Activated CD8-positive, alpha-beta T cell treated with anti-CD3 and anti-CD28 coated beads, Interleukin-2, amount 10 ng/mL, durations not matched to agents 7 days and 5 days (primary cell): ENCODE results near the gene EPHA6. TPM values are rescaled to one million over a fixed set of nuclear protein-coding genes. Genes with fewer than 3 reads are reported as not detected.

Experiments used
- ATAC-seq: fragments of 150-1000 bp; cut with Tn5 transposase; one replicate; pipeline ENCODE4 v1.10.0; 2021; ENCODE audit warnings: moderate library complexity
- CTCF ChIA-PET: fragments of 350-600 bp; sonication (Branson Sonifier 250); formaldehyde crosslinking; loops from one replicate; lab custom pipeline; 2021; ENCODE audit warnings: antibody characterized with exemption; lab: Charles Lee
- POLR2A ChIA-PET: fragments of 350-600 bp; sonication (Branson Sonifier 250); formaldehyde crosslinking; loops from one replicate; lab custom pipeline; 2021; ENCODE audit warnings: antibody characterized with exemption; lab: Charles Lee
- DNase-seq: peaks from one replicate; pipeline ENCODE4 v3.0.0-alpha.2; 2020
- H3K27ac Mint-ChIP-seq: one replicate; pipeline ENCODE4 v1.8.0; 2021; ENCODE audit warnings: mild to moderate bottlenecking, mixed read lengths
- H3K27me3 Mint-ChIP-seq: one replicate; pipeline ENCODE4 v1.8.0; 2021; ENCODE audit warnings: low read depth, mixed read lengths
- H3K36me3 Mint-ChIP-seq: one replicate; pipeline ENCODE4 v1.8.0; 2021; ENCODE audit warnings: low read depth, mixed read lengths
- H3K4me1 Mint-ChIP-seq: one replicate; pipeline ENCODE4 v1.8.0; 2021; ENCODE audit warnings: low read depth, mixed read lengths
- H3K4me3 Mint-ChIP-seq: one replicate; pipeline ENCODE4 v1.8.0; 2021; ENCODE audit warnings: mild to moderate bottlenecking, mixed read lengths
- H3K9me3 Mint-ChIP-seq: one replicate; pipeline ENCODE4 v1.8.0; 2022; ENCODE audit warnings: mixed read lengths; ENCODE audit not compliant: insufficient read depth
- total RNA-seq, 2 experiments: library from RNA; stranded (reverse); gene quantifications; one replicate each; pipeline ENCODE4 v1.2.3, GENCODE V29; 2021

The EPHA6 gene
- total RNA-seq, 2 experiments from 2014 or later: not detected

DNA sequence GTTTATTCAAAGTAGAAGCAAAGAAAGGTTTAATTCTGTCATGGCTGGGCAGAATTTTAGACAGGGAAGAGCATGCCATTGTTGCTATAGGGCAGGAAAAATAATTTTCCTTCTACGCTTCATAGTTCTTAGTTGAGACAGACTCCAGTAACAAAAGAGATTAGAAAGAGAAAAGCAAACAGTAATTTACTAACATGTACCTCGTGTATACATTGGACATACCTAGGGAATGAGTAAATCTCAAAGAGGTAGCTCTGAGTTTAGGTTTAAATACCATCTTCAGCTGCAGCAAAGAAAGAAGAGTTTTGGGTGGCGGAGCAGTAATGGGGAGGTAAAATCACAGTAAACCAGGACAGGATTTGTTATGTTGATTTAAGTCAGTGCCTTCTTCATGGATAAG lies 416.1 kb downstream of the EPHA6 start:
- H3K4me1 Mint-ChIP-seq: no peaks in the 10 kb centered on the region
- CTCF ChIA-PET: no interaction called here
- POLR2A ChIA-PET: no interaction called here
- no peak for DNase-seq
- no peaks in the 10 kb centered on the region for H3K27me3 Mint-ChIP-seq
- H3K9me3 Mint-ChIP-seq: no peaks in the 10 kb centered on the region
- ATAC-seq: no peak
- H3K4me3 Mint-ChIP-seq: no peak overlapping the region
- no peak overlapping the region for H3K27ac Mint-ChIP-seq
- no peaks in the 10 kb centered on the region for H3K36me3 Mint-ChIP-seq

DNA sequence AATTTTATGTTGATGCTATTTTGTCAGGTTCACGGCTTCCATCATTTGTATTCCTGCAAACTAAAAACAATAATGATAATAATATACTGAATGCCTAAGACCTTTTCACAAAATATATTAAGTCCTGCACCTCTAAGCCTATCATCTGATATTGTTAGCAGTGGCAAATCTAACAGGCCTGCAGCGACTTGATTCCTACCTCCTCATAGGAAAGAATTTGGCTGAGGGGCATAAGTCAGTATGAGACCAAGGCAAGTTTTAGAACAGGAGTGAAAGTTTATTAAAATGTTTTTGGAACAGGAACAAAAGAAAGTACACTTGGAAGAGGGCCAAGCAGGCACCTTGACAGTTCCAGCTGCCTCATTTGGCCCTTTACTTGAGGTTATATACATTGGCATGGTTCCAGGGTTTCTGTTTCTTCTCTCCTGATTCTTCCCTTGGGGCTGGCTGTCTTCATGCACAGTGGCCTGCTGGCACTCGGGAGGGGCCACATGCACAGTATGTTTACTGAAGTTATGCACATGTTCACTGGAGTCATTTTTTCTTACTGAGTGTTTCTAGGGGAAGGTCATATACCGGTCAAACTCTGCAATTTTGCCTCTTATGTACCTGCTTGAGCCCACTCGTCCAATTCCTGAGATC lies 418.1 kb downstream of the EPHA6 start:
- no peaks in the 10 kb centered on the region for H3K27me3 Mint-ChIP-seq
- ATAC-seq (no peak), DNase-seq (no peak)
- no peaks in the 10 kb centered on the region for H3K9me3 Mint-ChIP-seq
- no peak overlapping the region for H3K27ac Mint-ChIP-seq
- no peaks in the 10 kb centered on the region for H3K36me3 Mint-ChIP-seq
- ChIA-PET POLR2A (no interaction called here), CTCF (no interaction called here)
- H3K4me3 Mint-ChIP-seq: no peak overlapping the region
- H3K4me1 Mint-ChIP-seq: no peaks in the 10 kb centered on the region

DNA sequence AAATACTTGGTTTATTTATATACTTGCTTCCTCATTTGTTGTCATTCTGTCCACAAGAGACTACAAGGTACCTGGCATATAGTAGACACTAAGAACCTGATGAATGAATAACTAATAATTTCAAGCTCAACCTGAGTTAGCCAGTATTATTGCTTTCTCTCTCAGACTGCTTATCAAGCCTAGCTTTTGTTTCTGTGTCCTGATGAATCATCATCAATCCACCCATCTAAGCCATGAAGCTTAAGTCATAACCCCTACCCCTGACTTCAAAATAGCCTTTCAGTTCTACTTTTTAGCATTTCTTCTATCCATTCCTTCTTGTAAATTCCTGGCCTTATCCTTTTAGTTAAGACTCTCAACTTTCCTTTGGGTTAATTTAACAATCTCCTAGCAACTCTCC lies 420.8 kb downstream of the EPHA6 start:
- no peak for ATAC-seq
- Mint-ChIP-seq H3K27ac (no peak overlapping the region), H3K9me3 (no peaks in the 10 kb centered on the region), H3K4me3 (no peak overlapping the region), H3K27me3 (no peaks in the 10 kb centered on the region), H3K4me1 (no peaks in the 10 kb centered on the region), H3K36me3 (no peaks in the 10 kb centered on the region)
- CTCF ChIA-PET: no interaction called here
- POLR2A ChIA-PET: no interaction called here
- no peak for DNase-seq

DNA sequence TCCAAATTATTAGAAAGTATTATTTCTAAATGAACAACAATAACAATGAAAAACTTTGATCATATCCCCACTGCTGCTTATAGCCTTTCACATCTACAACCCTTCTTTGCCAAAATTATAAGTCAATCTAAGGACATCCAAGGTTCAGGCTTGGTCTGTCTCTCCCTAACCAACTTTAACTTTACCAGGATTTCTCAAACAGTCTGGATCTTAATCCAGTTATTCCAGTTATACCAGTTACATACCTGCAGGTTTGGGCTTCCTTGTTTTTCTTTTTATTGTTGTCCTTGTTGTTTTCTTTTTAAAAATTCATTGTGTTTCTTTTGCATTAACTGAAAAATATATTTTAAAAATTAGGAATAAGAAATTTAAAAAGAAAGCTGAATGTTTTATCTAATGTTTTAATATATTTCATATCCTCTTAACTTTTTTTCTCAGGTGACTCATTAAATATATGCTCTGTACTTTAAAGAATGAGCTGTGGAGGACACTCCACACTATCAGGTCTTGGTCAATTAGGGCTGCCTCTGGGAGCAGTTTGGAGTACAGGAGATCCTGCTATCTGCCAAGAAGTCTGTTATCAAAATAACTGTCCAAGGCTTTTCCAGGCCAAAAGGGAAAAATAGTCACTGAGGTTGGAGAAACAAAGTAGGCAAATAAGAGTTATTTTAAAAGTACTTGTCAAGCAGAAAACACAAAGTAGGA lies 421.4 kb downstream of the EPHA6 start:
- ChIA-PET CTCF (no interaction called here), POLR2A (no interaction called here)
- H3K36me3 Mint-ChIP-seq: no peaks in the 10 kb centered on the region

DNA sequence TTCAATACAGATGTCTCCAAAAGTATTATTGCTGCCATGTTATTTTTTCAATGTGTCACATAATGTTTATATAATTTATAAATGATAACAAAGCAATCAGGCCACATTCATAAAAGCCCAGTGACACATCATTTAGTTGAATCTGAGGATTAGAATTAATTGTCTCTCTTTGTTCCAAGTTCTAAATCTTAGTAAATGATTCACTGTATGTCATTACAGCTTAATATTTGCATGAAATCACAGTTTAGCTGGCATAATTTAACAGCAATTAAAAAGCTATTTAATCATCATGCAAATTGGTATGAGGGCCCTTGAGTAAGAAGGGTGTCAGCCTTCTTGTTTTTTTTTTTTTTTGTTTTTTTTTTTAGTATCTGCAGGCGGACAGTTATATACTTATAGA lies 427.0 kb downstream of the EPHA6 start:
- Mint-ChIP-seq H3K9me3 (no peaks in the 10 kb centered on the region), H3K4me1 (no peaks in the 10 kb centered on the region), H3K27me3 (no peaks in the 10 kb centered on the region), H3K36me3 (no peaks in the 10 kb centered on the region), H3K4me3 (no peak overlapping the region), H3K27ac (no peak overlapping the region)
- ChIA-PET CTCF (no interaction called here), POLR2A (no interaction called here)
- no peak for ATAC-seq
- no peak for DNase-seq

More for the DNA sequence above, 421.4 kb downstream of the EPHA6 start:
- no peak for DNase-seq
- H3K4me3 Mint-ChIP-seq: no peak overlapping the region
- H3K27me3 Mint-ChIP-seq: no peaks in the 10 kb centered on the region
- no peak for ATAC-seq
- no peaks in the 10 kb centered on the region for H3K4me1 Mint-ChIP-seq
- H3K9me3 Mint-ChIP-seq: no peaks in the 10 kb centered on the region
- no peak overlapping the region for H3K27ac Mint-ChIP-seq

DNA sequence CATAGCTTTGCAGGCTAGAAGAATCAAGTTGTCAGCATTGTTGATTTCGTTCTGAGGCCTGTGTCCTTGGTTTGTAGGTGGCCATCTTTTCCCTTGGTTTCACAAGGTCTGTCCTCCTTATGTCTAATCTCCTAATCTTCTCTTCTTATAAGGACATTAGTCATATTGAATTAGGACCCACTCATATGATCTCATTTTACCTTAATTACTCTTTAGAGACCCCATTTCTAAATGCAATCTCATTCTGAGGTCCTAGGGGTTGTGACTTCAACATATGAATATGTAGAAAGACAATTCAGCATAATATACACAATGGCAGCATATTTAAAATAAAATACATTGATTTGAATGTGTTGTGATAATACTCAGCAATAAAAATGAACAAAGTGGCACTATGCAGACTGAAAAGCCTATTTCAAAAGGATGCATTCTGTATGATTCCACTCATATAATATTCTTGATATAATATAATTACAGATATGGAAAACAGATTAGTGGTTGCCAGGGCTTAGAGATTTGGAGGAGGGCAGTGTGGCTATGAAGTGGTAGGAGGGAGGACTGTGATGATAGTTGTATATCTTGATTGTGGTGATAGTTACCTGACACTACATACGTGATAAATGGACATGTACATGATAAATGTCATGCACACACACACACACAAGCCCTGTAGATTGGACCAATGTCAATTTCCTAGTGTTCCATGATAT lies 431.0 kb downstream of the EPHA6 start:
- CTCF ChIA-PET: no interaction called here
- DNase-seq (no peak), ATAC-seq (no peak)
- POLR2A ChIA-PET: no interaction called here
- no peaks in the 10 kb centered on the region for H3K4me1 Mint-ChIP-seq
- H3K27ac Mint-ChIP-seq: no peak overlapping the region
- H3K4me3 Mint-ChIP-seq: no peak overlapping the region
- H3K27me3 Mint-ChIP-seq: no peaks in the 10 kb centered on the region
- no peaks in the 10 kb centered on the region for H3K9me3 Mint-ChIP-seq
- no peaks in the 10 kb centered on the region for H3K36me3 Mint-ChIP-seq

DNA sequence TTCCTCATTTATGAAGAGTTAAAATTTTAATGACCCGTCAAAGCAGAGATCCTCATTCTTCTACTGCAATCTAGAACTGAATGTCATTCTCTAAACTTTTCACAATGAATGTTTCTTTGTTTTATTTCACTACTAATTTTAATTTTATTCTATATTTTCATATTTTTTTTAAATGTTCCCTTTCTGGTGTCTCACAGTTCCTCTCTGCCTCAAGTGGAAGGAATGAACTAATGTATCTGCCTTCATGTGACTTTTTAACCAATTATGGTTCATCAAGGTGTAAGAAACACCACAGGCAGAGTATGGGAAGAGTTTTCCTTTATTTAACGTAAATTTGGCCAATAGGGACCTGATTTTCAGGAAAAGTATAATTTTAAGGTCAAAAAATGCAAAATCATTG lies 441.7 kb downstream of the EPHA6 start:
- H3K27me3 Mint-ChIP-seq: no peaks in the 10 kb centered on the region
- ATAC-seq (no peak), DNase-seq (no peak)
- no peak overlapping the region for H3K27ac Mint-ChIP-seq
- H3K36me3 Mint-ChIP-seq: no peaks in the 10 kb centered on the region
- no peaks in the 10 kb centered on the region for H3K4me1 Mint-ChIP-seq
- POLR2A ChIA-PET: no interaction called here
- CTCF ChIA-PET: no interaction called here
- no peaks in the 10 kb centered on the region for H3K9me3 Mint-ChIP-seq
- no peak overlapping the region for H3K4me3 Mint-ChIP-seq

DNA sequence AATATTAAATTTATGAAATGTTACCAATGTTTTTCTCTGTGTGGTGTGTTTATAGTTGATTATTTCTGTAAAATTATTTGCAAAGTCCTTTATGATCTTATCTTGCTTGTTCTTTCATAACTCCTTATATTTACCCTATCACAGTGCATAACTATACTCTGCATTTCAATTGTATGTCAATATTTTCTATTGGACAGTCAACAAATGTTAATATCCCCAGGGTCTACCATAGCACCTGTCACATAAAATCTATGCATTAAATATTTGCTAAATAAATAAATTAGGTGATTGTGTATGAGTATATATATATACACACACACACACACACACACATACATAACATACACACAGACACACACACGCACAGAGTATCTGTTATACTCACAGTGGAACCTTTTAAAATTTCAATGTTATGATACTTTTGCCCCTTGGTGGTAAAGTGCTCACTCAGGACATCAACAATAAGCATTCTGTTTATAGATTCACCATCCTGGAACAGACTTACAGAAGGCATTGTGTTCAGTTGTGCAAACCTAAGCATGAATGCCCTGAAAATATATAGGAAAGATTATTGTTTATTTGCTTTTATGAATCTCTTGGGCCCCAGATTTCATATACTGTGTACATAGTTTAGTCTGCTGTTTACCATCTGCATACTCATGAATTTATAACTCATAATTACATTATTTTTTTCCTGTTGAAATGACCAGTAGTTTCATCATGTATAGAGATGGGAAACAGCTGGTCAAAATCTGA lies 443.7 kb downstream of the EPHA6 start:
- POLR2A ChIA-PET: no interaction called here
- H3K4me3 Mint-ChIP-seq: no peak overlapping the region
- DNase-seq: no peak
- no peaks in the 10 kb centered on the region for H3K4me1 Mint-ChIP-seq
- H3K9me3 Mint-ChIP-seq: no peaks in the 10 kb centered on the region
- H3K36me3 Mint-ChIP-seq: no peaks in the 10 kb centered on the region
- no peaks in the 10 kb centered on the region for H3K27me3 Mint-ChIP-seq
- H3K27ac Mint-ChIP-seq: no peak overlapping the region
- ATAC-seq: no peak
- CTCF ChIA-PET: no interaction called here

DNA sequence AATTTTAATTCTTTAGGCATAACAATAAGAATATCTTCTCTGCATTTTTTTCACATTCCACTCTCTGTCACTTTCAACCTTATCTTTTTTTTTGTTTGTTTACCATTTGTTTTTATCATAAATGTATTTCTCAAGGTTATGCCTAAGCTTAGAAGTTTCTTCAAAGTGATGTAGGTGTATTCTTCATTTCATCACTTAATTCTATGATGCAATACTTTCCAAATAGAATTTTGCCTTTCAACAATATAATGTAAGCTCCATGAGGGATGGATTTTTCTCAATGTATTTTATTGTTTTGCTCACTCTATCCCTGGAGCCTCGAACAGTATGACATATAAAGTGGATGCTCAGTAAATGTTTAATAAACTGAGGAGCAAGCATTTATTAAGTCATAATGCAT lies 444.9 kb downstream of the EPHA6 start:
- DNase-seq (no peak), ATAC-seq (no peak)
- Mint-ChIP-seq H3K27me3 (no peaks in the 10 kb centered on the region), H3K9me3 (peaks cover 5% of the 10 kb centered on the region), H3K4me3 (no peak overlapping the region), H3K36me3 (no peaks in the 10 kb centered on the region), H3K4me1 (no peaks in the 10 kb centered on the region), H3K27ac (no peak overlapping the region)
- ChIA-PET POLR2A (no interaction called here), CTCF (no interaction called here)

DNA sequence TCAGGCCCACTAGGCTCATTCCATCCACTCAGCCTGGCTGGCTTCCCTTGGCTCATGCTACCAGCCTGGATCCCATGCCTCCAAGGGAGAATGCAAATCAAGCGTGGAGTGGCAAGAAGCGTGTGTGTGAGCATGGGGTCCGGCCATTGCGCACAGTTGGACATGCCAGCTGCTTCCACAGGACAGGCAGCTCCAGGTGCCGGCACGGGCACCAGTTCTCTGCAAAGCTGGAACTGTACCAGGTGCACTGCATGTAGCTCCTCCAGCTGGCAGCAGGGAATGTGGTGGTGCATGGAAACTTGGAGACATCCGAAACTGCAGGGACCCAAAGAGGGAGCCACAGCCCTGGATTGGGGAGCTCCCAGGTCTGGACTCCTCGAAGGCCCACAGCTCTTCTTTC lies 449.8 kb downstream of the EPHA6 start:
- POLR2A ChIA-PET: no interaction called here
- Mint-ChIP-seq H3K4me1 (no peaks in the 10 kb centered on the region), H3K27ac (no peak overlapping the region), H3K4me3 (no peak overlapping the region), H3K9me3 (peaks cover 5% of the 10 kb centered on the region), H3K27me3 (no peaks in the 10 kb centered on the region), H3K36me3 (no peaks in the 10 kb centered on the region)
- no peak for ATAC-seq
- no peak for DNase-seq
- CTCF ChIA-PET: no interaction called here

DNA sequence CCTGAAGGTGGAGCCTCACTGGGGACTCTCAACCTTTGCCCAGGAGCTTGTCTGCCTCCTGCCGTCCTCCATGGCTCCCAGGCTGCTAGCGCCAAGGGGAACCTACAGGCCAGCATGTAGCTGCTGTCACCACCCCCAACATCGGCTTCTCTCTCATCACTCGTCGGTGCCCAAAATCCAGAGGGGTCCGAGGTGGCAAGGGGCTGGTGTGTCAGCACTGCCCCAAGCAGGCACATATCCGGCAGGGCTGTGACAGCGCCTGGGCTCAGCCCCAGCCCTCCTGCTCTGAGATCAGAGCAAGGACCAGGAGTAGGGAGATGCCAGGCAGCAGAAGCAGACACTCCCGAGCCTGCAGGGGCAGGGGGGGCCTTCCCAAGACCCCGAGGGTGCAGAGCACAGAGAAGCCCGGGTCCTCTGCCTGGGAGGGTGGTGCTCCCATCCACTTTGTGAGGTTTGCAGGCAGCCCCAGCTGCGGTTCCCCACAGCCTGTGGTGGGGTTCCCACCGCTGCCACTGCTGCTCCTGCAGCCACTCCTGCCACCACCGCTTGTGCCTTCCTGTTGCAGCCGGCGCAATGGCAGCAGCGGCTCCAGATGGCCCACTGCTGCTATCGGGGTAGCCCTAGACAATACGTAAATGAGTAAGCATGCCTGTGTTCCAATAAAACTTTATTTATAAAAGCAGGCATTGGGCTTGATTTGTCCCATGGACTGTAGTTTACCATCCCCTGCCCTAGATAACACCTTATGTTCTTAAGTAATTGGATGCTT lies 451.0 kb downstream of the EPHA6 start:
- Mint-ChIP-seq H3K4me1 (no peaks in the 10 kb centered on the region), H3K27ac (no peak overlapping the region), H3K9me3 (peaks cover 5% of the 10 kb centered on the region), H3K4me3 (no peak overlapping the region), H3K36me3 (no peaks in the 10 kb centered on the region), H3K27me3 (no peaks in the 10 kb centered on the region)
- ChIA-PET POLR2A (no interaction called here), CTCF (interaction anchor here (0.5 kb wide), 1 partner anchor 59 kb away, joined by 3 read pairs; no protein-coding TSS in a partner anchor)
- DNase-seq (no peak), ATAC-seq (no peak)
